NCI-H1092 treated with DMSO at 0.1 percent for 48 hours (cell line): Measurements from ENCODE around the gene TNFRSF21.

Source experiments
- DNase-seq: peaks from one replicate; lab custom pipeline; 2025; lab: John Stamatoyannopoulos, UW

Gene TNFRSF21

GRCh38 chr6:47221565-47221964 is 88.1 kb downstream of the TNFRSF21 start:
- DNase-seq: no peak

GRCh38 chr6:47209632-47210031 is 100.1 kb downstream of the TNFRSF21 start:
- DNase-seq: no peak

- no peak for DNase-seq
Observed at GRCh38 chr6:47207261-47207660, 102.4 kb downstream of the TNFRSF21 start.

- DNase-seq: no peak
Observed at GRCh38 chr6:47206626-47207025, 103.1 kb downstream of the TNFRSF21 start.

GRCh38 chr6:47203938-47204611 is 105.6 kb downstream of the TNFRSF21 start:
- no peak for DNase-seq

- DNase-seq: no peak
Observed at GRCh38 chr6:47203266-47203937, 106.3 kb downstream of the TNFRSF21 start.

- DNase-seq: no peak
Observed at GRCh38 chr6:47202644-47203205, 107.0 kb downstream of the TNFRSF21 start.

- DNase-seq: no peak
Observed at GRCh38 chr6:47200536-47201334, 109.0 kb downstream of the TNFRSF21 start.

GRCh38 chr6:47197682-47198640 is 111.7 kb downstream of the TNFRSF21 start:
- DNase-seq: no peak

GRCh38 chr6:47196113-47196512 is 113.6 kb downstream of the TNFRSF21 start:
- no peak for DNase-seq

- no peak for DNase-seq
Observed at GRCh38 chr6:47195011-47195650, 114.6 kb downstream of the TNFRSF21 start.

- no peak for DNase-seq
Observed at GRCh38 chr6:47188588-47189021, 121.1 kb downstream of the TNFRSF21 start.

GRCh38 chr6:47187893-47188587 is 121.7 kb downstream of the TNFRSF21 start:
- DNase-seq: no peak

- DNase-seq: no peak
Observed at GRCh38 chr6:47187113-47187512, 122.6 kb downstream of the TNFRSF21 start.

GRCh38 chr6:47182291-47182957 is 127.3 kb downstream of the TNFRSF21 start:
- no peak for DNase-seq

- no peak for DNase-seq
Observed at GRCh38 chr6:47181681-47182080, 128.0 kb downstream of the TNFRSF21 start.
